Activated CD8-positive, alpha-beta memory T cell treated with anti-CD3 and anti-CD28 coated beads for 36 hours (primary cell): ENCODE data around the gene HTATSF1. TPM values are rescaled to one million over a fixed set of nuclear protein-coding genes. Genes with fewer than 3 reads are reported as not detected.

Source experiments
- CTCF ChIA-PET: fragments of 350-600 bp; sonication (Branson Sonifier 250); formaldehyde crosslinking; loops from one replicate; lab custom pipeline; 2021; ENCODE audit warnings: antibody characterized with exemption; lab: Charles Lee
- POLR2A ChIA-PET: fragments of 350-600 bp; sonication (Branson Sonifier 250); formaldehyde crosslinking; loops from one replicate; lab custom pipeline; 2021; ENCODE audit warnings: antibody characterized with exemption; lab: Charles Lee
- total RNA-seq, 2 experiments: library from RNA; stranded (reverse); gene quantifications; one replicate each; pipeline ENCODE4 v1.2.3, GENCODE V29; 2021

Gene HTATSF1
- total RNA-seq, 2 experiments from 2014 or later: 43.6 to 44.5 TPM

DNA sequence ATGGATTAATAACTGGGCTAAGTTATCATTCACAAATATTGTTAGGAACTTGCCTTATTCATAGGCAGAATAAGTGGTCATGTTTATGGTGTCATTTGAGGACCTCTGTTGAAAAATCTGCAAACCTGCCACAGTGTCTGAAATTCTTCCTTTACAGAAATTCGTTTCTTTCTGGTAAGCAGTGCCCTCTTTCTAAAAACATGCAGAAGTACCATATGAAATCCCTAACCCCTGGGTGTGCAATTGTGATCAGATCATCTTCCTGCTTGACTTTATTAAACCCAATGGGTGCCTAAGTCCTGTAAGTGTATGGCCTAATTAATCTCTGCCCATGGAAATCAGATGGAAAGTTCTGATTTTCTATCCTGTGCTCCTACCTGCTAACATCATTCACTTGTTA is 4.4 kb upstream of the HTATSF1 start:
- ChIA-PET CTCF (no interaction called here), POLR2A (no interaction called here)

DNA sequence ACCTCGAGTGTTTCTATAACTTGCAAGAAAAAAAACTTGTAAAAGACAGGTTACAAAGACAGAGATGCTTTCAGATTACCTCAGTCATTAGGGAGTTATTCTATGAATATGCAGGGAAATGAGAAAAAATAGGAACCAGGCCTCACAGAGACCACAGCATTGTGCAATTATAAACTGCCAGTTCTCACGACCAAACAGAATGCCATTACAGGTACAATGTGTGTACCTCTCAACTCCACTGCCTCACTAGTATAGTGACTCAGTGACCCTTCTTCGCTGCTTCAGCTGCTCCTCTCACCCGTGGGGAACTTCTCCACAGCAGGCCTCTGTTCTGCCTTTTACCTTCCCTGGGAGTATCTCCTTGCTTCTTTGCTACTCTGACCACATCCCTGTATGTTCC is 2.3 kb upstream of the HTATSF1 start:
- ChIA-PET CTCF (no interaction called here), POLR2A (no interaction called here)

DNA sequence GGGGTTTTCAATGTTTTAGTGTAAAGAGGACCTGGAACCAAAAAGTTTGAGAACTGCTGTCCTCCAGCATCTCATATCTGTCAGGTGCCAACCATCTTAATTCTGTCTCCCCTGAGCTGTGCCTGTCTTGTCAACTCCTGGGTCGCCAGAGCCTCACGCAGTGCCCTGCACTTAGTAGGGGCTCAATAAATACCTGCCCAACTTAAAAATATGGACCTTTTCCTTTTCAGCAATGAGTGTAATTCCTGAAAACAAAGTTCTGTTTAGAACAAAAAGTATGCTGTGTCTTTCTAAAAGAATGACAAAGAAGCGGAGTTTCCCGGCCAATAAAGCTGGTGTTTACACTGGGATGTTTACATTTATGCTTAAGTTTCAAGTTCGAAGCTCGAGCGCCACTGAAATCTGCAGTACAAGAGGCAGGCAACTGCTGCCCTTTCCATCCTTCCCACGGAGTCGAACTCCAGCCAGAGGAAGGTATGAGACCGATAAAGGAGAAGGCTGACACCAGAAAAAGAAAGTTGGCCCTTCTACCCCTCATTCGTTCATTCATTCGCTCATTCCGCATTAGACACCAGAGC is 1.1 kb upstream of the HTATSF1 start:
- ChIA-PET POLR2A (no interaction called here), CTCF (interaction anchor here (0.6 kb wide), 2 partner anchors 94 to 130 kb away, joined by 3 to 4 read pairs; no protein-coding TSS in a partner anchor)

DNA sequence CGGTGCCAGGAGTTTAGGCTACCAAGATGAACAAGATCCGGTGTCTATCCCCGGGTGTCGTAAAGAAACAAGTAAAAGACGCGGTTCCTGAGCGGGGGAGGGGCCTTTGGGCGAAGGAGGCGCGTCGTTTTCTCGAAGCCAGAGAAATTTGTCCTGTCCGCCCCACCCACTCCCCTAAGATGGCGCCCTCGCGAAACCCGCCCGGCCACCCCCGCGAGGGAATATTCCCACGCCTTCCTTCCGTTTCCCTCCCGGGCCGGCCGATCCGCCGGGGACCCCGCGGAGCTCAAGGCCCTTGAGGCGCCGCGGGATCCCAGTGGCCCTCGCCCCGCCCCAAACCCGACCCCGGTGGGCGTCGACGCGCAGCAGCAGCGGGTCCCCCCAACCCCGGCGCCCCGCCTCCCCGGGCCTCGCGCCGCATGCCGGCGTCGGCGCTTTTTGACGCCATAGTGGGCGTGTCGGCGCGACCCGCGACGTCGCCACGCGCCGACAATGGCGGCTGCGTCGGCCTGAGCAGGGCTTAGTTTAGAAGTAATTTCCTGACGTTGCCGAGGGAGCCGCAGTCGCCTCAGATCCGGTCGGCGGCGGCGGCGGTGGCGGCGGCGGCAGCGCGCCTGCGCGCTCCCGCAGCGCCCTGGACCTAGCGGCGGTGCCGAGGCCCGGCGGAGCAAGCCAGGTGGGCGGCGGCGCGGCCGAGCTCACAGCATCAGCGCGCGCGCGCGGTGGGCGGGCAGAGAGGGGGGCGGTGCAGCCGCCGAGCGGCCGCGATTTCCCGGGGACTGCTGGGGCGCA is 432 bp upstream of the HTATSF1 start:
- ChIA-PET CTCF (interaction anchor here (0.6 kb wide), 2 partner anchors 94 to 129 kb away, joined by 3 to 4 read pairs; no protein-coding TSS in a partner anchor), POLR2A (interaction anchor here (0.5 to 0.7 kb wide), 2 partner anchors 138 to 270 kb away, joined by 3 read pairs; no protein-coding TSS in a partner anchor)

DNA sequence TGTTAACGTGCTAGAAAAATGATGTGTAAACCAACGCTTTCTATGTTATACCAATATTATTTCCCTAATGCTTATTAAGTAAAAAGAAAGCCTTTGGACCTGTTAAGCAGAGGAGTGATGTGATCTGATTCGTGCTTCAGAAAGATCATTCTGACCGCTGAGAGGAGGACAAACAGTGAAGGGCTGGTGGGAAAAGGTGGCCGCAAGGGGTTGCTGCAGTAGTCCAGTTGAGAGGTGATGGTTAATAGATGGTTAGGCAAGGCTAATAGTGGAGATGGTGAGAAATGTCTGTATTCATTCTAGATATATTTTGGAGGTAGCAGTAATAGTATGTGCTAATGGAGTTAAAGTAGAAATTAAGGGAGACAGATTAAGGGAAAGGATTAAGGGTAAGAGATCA is 21.7 kb downstream of the HTATSF1 start:
- ChIA-PET CTCF (no interaction called here), POLR2A (no interaction called here)

DNA sequence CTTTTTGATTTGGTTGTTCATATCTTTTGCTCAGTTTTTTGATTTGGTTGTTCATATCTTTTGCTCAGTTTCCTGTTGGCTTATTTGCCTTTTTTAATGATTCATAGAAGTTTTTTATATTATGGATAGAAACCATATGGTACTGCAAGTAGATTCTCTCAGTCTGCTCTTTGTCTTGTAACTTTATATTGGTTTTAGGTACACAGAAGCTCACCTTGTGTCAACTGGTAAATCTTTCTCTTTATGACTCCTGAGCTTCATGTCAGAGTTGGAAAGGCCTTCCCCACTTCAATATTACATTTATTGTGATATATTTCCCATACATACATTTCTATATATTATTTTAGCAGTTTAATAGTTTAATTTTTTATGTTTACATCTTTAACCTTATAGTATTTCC is 26.4 kb downstream of the HTATSF1 start:
- ChIA-PET POLR2A (no interaction called here), CTCF (no interaction called here)

DNA sequence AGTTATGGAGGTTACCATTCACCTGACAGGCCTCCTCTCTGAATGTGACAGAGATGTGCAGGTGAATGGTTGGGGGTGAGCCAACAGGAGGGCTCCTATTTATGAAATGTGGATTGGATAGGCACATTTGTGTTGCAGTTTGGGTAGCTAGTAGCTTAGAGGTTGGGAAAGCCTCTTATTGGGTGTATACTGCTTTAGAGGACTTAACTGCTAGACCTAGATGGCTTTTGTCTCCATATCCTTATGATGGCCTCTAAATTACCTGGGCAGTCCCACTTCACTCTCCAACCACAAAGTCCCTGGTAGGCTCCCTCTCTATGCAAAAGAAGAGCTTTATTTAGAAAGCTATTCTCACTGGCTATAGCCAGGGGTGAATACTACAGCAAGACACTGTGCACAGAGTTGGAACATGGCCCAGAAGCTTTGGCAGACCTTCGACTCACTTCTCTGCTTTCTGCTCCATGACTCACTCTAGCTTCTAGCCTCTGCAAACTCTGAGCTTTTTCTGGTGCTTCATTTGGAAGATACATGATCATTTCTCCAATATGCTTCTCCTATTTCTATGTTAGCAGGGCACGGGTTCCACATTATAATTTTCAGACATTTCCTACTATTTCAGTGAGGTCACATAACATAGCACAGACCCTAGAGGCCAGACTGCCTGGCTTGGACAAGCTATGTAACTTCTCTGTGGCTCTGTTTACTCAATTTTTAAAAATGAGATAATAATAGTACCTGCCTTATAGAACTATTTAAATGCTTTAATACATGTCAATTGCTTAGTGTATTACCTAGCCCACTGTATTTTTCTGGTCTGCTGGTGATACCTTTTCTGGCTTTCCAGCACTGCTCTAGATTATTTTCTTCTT is 28.6 kb downstream of the HTATSF1 start:
- ChIA-PET CTCF (no interaction called here), POLR2A (no interaction called here)

DNA sequence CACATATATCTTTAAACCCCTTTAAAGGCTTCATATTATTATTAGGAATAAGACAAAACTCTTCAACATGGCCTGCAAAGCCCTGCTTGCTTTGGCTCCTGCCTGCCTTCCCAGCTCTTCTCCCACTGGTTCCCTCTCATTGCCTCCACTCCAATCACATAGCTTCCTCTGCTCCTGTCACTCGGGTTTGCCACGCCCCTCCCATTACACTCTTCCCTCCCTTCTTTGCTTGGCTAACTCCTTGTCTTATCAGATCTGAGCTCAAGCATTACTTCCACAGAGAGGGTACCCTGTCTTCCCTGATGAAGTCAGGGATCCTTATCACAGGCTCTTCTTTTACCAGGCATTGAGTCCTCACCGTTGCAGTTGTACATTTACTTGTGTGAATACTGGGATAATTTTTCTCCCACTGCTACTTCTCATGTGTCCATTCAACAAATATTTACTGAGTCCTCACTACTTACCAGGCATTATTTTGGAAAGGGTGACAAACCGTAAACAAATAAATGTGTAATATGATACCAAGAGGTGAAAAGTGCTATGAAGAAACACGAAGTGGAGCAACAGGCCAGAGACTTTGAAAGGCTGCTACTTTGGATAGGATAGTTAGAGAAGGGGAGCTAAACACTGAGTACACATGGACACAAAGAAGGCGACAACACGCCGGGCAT is 31.4 kb downstream of the HTATSF1 start:
- ChIA-PET POLR2A (no interaction called here), CTCF (no interaction called here)

DNA sequence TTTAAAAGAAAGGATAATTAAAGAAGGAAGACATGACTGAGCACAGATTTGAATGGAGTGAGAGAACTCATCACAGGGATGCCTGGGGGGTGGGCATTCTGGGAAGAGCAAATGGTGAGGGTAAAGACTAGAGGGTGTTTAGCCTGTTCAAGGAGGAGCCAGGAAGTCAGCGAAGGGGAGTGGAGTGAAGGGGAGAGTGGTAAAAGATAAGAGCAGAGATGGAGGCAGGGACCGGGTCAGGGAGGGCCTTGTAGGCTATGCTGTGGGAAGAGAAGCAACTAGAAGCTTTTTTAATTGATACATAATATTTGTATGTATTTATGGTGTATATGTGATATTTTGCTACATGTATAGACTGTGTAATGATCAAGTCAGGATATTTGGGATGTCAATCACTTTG is 32.4 kb downstream of the HTATSF1 start:
- ChIA-PET POLR2A (no interaction called here), CTCF (no interaction called here)

DNA sequence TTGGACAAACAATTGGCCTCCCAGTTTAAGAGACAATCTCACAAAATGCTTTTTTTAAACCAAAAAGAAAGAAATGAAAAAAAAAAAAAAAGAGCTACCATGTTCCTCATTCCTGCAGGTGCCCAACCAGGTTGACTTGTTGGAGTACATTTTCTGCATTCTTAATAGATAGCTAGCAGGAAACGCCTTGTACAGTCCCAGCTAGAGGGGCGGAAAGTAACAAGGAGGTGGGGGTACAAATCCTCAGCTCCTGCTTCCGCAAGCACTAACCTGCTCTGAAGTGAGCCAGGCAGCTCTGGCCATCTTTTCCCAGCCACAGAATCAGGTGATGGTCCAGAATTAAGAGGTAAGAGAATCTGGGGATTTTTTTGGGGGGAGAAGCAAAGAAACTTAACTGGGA is 34.6 kb downstream of the HTATSF1 start, which contains the start of gene VGLL1:
Gene VGLL1, plus strand, starts transcription at position 265 of the 400 bp plus-strand sequence. CDS start 3,806 bp downstream, outside the sequence.
- CTCF ChIA-PET: no interaction called here
- POLR2A ChIA-PET: no interaction called here

DNA sequence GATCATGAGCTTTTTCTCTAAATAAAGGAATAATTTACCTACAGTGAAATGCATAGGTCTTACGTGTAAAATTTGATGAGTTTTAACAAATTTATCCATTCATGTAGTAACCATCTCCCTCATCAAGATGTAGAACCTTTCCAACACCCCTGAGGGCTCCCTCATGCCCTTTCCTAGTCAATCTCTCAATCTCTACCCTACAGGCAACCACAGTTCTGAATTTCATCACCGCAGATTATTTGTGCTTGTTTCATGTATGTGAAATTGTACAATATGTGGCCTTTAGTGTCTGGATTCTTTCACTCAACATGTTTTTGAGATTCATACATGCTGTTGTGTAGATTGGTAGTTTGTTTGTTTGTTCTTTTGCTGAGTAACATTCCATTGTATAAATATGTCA is 36.7 kb downstream of the HTATSF1 start:
- POLR2A ChIA-PET: no interaction called here
- CTCF ChIA-PET: no interaction called here

DNA sequence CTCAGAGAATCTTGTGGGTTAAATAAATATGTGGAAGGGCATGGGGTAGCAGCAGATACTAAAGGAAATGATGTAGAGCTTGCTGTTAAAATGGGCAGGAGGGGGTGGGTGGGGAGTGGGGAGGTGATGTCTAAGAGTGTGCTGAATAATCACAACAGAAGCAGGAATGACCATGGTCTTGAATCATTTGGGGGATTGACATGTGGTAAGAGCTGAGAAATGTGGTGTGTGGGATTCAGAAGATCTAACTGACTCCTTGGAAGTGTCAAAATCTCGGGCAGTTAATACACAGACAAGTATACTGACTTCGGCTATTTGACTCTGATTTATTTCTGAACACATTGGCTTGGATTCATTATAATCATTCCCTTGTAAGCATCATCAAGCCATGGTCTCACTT is 41.4 kb downstream of the HTATSF1 start:
- POLR2A ChIA-PET: no interaction called here
- CTCF ChIA-PET: no interaction called here

DNA sequence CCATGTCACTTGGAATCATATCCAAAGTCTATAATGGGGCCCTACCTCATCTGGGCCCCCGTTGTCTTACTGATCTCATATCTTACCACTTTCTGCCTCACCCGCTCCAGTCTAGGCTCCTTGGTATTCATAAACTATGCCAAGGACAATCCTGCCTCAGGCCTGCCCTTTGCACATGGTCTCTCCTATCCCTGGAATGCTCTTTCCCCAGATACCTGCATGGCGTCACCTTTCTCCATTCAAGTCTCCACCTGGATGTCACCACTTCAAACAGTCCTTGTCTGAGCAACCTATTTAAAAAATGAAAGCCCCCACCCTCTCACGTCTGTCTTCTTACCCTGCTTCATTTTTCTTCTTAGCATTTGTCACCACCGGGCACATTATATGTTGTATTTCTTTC is 42.8 kb downstream of the HTATSF1 start:
- CTCF ChIA-PET: no interaction called here
- POLR2A ChIA-PET: no interaction called here

DNA sequence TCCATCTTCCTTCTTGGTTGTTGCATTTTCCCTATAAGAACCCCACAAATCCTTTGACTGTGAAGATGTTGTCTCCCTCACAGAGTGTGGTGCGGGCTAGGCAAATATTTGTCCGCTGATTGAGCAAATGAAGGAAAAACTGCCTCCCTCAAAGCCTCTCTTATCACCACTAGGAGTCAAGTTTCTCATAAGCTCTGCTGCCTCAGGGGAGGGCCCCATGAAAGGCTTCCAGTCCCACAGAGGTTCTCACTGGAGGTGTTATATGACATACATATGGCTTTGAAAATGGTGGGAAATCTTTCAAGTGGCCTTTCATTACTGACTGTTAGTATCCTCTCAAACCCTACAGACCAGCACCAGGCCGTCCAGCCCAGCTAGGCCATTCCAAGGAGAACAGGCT is 43.9 kb downstream of the HTATSF1 start:
- CTCF ChIA-PET: no interaction called here
- POLR2A ChIA-PET: no interaction called here

DNA sequence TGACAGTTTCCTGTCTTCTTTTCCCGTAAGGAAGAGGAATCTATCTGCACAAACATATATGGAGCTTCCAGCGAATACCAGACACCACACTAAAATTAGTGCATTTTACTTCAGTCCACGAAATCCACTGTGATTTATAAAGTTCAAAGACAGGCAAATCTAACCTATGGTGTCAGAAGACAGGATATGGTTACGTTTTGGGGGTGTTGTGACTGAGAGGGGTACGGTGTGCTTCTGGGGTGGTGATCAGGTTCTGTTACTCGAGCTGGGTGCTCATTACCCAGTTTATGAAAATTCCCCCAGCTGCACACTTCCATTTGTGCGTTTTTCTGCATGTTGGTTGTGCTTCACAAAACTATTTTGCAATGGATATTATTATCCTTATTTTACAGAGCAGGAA is 44.9 kb downstream of the HTATSF1 start:
- ChIA-PET CTCF (no interaction called here), POLR2A (no interaction called here)

DNA sequence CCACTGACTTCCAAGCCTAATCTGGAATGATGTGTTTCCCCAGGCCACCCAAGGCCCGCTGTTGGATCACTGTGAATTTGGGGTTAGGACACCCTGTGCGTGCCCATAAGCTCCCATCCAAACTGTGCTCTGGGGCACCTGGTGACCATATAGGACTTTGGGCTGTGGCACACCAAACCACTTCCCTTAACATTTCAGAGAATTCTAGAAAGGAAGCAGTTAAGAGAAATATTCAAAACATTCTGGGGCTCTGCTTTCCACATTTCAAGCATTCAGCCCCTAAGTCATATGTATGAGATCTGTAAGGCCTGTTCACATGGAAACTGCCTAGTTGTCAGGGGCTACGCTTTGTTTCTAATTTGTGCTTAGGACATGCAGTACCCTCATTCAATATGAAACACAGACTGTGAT is 49.0 kb downstream of the HTATSF1 start:
- ChIA-PET CTCF (interaction anchor here (0.6 kb wide), 1 partner anchor 404 kb away, joined by 3 read pairs; no protein-coding TSS in a partner anchor), POLR2A (no interaction called here)

DNA sequence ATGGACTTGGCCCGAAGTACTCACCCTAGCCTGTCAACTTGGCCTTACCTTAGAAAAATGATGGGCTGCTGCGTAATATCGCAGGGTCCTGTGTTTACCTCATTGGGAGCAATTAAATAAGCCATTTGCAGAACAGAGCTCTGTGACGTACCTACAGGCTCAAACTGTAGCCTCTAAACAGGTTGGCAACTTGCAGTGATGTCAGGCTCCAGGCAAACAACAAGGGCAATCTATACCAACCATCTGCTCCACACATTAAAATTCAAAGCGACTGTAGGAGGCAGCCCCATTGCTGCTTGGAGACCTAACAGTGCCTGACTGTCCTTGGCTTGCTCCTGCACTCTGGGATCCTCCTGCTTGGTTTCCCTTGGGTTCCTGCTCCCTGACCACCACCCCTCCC is 51.8 kb downstream of the HTATSF1 start:
- CTCF ChIA-PET: no interaction called here
- POLR2A ChIA-PET: no interaction called here

DNA sequence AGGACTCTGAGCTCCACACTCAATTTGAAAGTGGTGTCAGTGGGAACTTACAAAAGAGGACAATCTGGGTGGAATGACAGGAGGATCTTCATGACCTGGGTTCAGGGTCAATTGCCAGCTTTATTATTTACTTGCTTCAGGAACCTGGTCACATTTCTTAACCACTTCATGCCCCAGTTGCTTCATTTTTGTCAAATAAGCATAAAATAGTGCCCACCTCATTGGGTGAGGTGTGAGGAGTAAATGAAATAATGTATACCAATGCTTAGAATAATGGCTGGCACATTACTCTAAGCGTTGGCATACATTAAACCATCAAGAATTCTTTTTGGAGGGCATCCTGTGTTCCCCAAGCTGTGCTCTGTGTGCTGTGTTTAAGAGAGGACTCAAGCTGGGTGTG is 54.0 kb downstream of the HTATSF1 start:
- ChIA-PET CTCF (interaction anchor here (0.5 kb wide), 1 partner anchor 220 kb away, joined by 4 read pairs; no protein-coding TSS in a partner anchor), POLR2A (no interaction called here)

DNA sequence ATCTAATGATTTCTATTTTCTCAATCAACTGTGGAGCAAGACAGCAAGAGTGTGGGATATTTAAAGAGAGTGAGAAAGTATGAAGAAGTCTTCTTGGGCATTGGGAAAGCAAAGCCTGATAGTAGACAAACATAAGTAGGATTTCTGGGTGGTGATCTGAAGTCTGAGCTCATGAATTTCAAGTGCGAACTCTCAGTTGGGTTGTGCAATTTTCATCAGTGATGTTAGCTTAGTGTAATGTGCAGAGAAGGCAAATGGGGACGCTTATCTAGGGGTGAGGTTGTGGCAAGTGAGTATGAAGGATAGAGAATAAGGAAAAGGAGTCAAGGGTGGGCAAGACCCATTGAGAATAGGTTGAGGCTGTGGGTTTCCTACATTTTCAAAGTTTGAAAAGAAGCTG is 58.3 kb downstream of the HTATSF1 start:
- ChIA-PET CTCF (no interaction called here), POLR2A (no interaction called here)
